GM12875 (cell line): ENCODE data around the gene CERS5.

Source experiments
- H3K4me3 ChIP-seq: one replicate; pipeline ENCODE4 v1.5.1; 2011; ENCODE audit warnings: low read depth, low read length, control low read depth
- TF ChIP-seq, protein P1 (sequence below): IDR thresholded peaks from 2 replicates; pipeline ENCODE4 v1.5.1; 2011; ENCODE audit warnings: low read depth, mild to moderate bottlenecking, control low read depth, inconsistent platforms, low read length, moderate library complexity, borderline replicate concordance; ENCODE audit not compliant: insufficient read depth

CERS5 gene

DNA sequence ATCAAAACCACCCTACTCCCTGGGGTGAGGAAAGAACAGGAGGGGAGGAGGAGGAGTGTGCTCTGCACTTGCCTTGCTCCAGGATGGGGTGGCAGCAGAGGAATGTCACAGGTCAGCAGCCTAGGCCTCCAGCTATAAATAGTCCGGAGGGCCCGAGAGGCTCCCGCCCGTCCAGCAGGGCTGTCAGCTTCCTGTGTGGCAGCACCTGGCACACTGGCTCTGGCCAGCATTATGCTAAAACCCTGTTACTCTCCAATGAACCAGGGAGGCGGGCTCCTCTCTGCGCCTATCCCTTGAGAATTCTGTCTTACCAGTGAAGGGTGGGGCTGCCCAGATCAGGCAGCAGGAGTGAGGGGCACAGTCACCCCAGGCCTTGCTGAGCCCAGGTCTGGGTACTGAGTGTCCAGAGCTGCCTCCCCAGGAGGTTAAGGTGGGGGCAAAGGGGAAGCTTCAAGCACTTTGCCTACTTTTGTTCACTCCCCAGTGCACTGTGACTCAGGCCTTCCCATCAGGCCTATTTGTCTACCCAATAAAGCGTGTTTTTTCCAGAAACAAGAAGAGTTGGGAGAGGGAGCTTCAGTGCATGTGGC is 56.3 kb downstream of the CERS5 start:
- TF ChIP-seq, protein P1, sequence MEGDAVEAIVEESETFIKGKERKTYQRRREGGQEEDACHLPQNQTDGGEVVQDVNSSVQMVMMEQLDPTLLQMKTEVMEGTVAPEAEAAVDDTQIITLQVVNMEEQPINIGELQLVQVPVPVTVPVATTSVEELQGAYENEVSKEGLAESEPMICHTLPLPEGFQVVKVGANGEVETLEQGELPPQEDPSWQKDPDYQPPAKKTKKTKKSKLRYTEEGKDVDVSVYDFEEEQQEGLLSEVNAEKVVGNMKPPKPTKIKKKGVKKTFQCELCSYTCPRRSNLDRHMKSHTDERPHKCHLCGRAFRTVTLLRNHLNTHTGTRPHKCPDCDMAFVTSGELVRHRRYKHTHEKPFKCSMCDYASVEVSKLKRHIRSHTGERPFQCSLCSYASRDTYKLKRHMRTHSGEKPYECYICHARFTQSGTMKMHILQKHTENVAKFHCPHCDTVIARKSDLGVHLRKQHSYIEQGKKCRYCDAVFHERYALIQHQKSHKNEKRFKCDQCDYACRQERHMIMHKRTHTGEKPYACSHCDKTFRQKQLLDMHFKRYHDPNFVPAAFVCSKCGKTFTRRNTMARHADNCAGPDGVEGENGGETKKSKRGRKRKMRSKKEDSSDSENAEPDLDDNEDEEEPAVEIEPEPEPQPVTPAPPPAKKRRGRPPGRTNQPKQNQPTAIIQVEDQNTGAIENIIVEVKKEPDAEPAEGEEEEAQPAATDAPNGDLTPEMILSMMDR: no peak
- H3K4me3 ChIP-seq: peak overlapping the region; percentile 58

DNA sequence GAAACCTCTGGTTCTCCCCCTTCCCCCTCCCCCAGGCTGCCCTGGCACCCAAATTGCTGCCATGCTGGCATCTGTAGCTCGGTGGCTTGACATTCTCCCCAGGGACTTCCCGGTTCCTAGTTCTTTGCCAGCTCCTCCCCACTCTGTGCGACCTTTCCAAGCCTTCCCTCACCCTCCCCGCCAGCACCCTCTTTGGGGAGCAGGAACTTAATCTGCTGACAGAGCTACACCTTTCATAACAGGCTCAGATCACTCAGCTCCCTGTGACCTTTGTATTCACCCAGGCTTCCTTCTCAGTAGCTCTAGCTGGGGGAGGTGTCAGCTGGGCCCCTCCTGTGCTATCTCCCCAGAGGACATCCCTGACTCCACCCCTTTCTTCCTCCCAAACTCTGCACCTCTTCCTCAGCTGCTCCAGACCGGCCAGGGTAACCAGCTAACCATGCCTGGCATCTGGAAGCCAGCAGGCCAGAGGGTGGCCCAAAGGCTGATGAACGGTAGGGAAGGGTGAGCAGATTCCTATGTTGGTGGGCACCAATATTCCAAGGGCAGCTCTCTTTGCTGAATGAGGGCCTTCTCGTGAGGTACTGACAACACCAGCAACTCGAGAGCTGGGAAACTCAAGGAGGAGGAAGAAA is 56.9 kb downstream of the CERS5 start:
- TF ChIP-seq, protein P1: no peak
- peak overlapping the region; percentile 58 for H3K4me3 ChIP-seq

DNA sequence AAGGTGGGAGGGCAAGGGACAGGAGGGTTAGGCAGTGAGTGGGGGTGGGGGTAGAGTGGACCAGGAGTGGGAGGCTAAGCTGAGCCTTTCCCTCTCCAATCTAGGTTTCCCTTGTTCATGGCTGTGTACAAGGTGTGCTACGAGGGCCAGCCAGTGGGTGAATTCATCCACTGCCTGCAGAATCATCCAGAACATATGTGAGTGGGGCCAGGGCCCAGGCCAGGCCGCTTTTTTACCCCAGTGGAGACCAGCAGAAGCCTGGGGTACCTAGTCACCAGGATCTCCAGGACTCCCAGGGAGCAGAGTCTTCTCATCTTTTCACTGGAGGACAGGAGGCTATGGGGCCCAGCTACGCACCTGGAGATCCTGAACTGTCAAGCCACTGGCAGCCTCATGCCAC is 57.9 kb downstream of the CERS5 start:
- no peak overlapping the region for H3K4me3 ChIP-seq
- TF ChIP-seq, protein P1: no peak

DNA sequence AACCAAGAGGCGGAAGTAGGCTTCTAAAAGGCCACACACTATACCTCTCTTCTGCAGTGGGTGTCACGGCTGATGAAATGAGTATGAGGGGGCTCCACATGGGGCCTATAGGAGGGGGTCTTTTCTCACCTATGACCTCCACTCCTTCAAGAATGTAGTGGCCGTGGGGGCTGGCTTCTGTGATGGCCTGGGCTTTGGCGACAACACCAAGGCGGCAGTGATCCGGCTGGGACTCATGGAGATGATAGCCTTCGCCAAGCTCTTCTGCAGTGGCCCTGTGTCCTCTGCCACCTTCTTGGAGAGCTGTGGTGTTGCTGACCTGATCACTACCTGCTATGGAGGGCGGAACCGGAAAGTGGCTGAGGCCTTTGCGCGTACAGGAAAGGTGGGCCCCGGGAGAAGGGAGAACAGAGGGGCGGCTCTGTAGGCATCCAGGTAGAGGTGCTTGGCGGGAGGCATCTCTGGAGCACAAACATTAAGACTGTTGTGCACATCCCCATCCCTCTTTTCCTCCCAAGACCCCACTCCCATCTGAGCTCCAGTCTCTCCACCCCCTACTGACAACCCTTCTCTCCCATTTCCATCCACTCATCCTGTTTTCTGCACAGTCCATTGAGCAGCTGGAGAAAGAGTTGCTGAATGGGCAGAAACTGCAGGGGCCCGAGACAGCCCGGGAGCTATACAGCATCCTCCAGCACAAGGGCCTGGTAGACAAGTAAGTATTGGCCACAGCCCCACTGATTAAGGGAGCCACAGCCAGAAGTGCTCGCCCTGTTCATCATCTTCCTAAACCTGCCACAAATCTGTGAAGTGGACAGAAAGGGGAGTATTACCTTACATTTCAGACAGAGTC is 59.5 kb downstream of the CERS5 start:
- TF ChIP-seq, protein P1: no peak

DNA sequence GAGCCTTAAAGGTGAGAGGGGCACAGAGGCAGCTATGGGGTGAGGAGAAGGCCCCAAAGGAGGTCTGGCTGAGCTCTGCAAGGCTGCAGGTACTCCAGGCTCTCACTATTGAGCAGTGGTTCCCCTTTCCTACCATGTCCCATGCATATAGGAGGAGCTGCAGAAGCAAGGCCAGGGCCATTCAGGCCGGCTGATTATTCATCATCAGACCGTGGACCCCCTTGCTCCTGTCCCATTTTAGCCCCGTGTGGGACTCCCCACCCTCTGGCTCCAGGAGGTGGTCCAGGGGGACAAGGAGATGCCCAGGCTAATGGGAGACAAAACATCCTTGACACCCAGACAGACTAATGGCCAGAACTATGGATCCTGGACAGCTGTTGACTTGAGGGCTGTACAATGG is 60.3 kb downstream of the CERS5 start:
- TF ChIP-seq, protein P1: no peak

More for the DNA sequence above, 59.5 kb downstream of the CERS5 start:
- no peak overlapping the region for H3K4me3 ChIP-seq

DNA sequence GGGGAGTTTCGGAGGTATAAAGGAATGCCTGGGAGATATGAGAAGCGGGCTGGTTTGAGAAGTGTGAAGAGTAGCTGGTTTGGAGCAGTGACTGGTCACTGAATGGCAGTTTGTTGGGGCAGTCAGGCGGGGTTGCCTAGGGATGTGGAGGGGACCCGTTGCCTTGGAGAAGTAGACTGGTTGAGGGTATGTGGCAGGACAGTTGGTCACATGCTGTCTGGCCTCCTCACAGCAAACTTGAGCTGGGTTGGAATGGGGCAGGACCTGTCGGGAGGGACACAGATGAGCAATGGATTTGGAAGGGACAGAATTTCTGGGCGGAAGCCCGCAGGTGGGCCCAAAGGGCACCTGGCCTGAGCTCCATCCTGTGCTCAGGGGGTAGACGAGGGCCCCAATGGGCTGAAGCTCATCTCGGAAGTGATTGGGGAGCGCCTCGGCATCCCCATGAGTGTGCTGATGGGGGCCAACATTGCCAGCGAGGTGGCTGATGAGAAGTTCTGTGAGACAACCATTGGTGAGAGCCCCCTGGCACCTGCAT is 61.2 kb downstream of the CERS5 start:
- H3K4me3 ChIP-seq: no peak overlapping the region
- TF ChIP-seq, protein P1: no peak

More for the DNA sequence above, 60.3 kb downstream of the CERS5 start:
- H3K4me3 ChIP-seq: no peak overlapping the region
